ENCODE data around the gene AGAP3. TPM values are rescaled to one million over a fixed set of nuclear protein-coding genes. Genes with fewer than 3 reads are reported as not detected.

AGAP3 gene
- total and polyA plus RNA-seq, 4 donors = 3.9 to 27.0 (median 17.6) TPM

GRCh38 chr7:151058781-151059366, 27.4 kb upstream of the AGAP3 start:
- peak overlapping the region; percentile 83 to 89 for H3K27ac ChIP-seq (ENCODE audit: low read depth in 1 of 2, low read length in 2 of 2)
- H3K4me1 ChIP-seq (ENCODE audit: control insufficient read depth in 4 of 4, insufficient read depth in 4 of 4, low read length in 3 of 4) = peaks cover 17 to 58% (median 47%) of the 10 kb centered on the region in 4 donors
- no peaks in the 10 kb centered on the region for H3K36me3 ChIP-seq (ENCODE audit: control insufficient read depth in 4 of 4, insufficient read depth in 3 of 4, low read depth in 1 of 4, low read length in 3 of 4)
- 6% methylated on average over 18 of the region's 18 CpGs for WGBS
- H3K4me3 ChIP-seq (ENCODE audit: low read depth in 1 of 3, low read length in 3 of 3) = peak overlapping the region; percentile 18 to 79 (median 54)
- no peak for DNase-seq (ENCODE audit: low spot score)
- H3K27me3 ChIP-seq (ENCODE audit: control insufficient read depth in 4 of 4, insufficient read depth in 4 of 4, low read length in 3 of 4) = no peaks in the 10 kb centered on the region
- H3K9me3 ChIP-seq (ENCODE audit: control insufficient read depth in 4 of 4, low read length in 3 of 4) = no peaks in the 10 kb centered on the region
- TF ChIP-seq YY1 (IDR thresholded peaks at IDR 0.05) (no peak), ZBTB33 (IDR thresholded peaks at IDR 0.05) (no peak), TAF1 (conservative IDR thresholded peaks at IDR 0.05) (no peak), NR2F2 (IDR thresholded peaks at IDR 0.05) (no peak), HNF4A (conservative IDR thresholded peaks at IDR 0.05) (no peak), FOXA1 (IDR thresholded peaks at IDR 0.05) (no peak), CTCF (IDR thresholded peaks at IDR 0.05; ENCODE audit: low read depth, low read length, missing input control) (no peak), ATF3 (IDR thresholded peaks at IDR 0.05) (no peak), MAX (IDR thresholded peaks at IDR 0.05) (no peak), EGR1 (IDR thresholded peaks at IDR 0.05; ENCODE audit: low read depth in 2 of 2) (no peak), RAD21 (IDR thresholded peaks at IDR 0.05) (no peak), SP1 (IDR thresholded peaks at IDR 0.05) (no peak), GABPA (IDR thresholded peaks at IDR 0.05 in 1 of 2, conservative IDR thresholded peaks at IDR 0.05 in 1 of 2) (no peak), FOXA2 (IDR thresholded peaks at IDR 0.05) (no peak), RXRA (IDR thresholded peaks at IDR 0.05) (no peak), JUND (IDR thresholded peaks at IDR 0.05) (no peak), REST (IDR thresholded peaks at IDR 0.05) (no peak), HNF4G (IDR thresholded peaks at IDR 0.05) (no peak)
- peak overlapping the region; percentile 42 to 55 for H3K9ac ChIP-seq (ENCODE audit: low read depth in 1 of 2, low read length in 2 of 2)
